HepG2 (cell line): ENCODE results near the gene EXOSC6. TPM values are rescaled to one million over a fixed set of nuclear protein-coding genes. Genes with fewer than 3 reads are reported as not detected.
A peak's percentile ranks its signal among the peaks of the same experiment; 100 is the strongest.

ENCODE experiments used
- AGO2 ChIP-seq: fragments of 200-400 bp; formaldehyde crosslinking; optimal IDR thresholded peaks from 2 replicates; pipeline ENCODE3; 2017; ENCODE audit warnings: mild to moderate bottlenecking, low read depth, low read length, moderate library complexity
- ESRRA ChIP-seq: sonication (generic); formaldehyde crosslinking; IDR thresholded peaks from 2 replicates; pipeline ENCODE4 v1.5.1; 2020; ENCODE audit warnings: mild to moderate bottlenecking, low read depth, missing genetic modification reagents
- FOSL1 ChIP-seq: sonication (generic); formaldehyde crosslinking; IDR thresholded peaks from 2 replicates; pipeline ENCODE4 v1.9.0; 2021; ENCODE audit warnings: missing genetic modification reagents, borderline replicate concordance
- GABPB1 ChIP-seq: IDR thresholded peaks from 2 replicates; pipeline ENCODE4 v1.6.1; 2016; ENCODE audit warnings: mild to moderate bottlenecking, missing genetic modification reagents, moderate library complexity, missing compliant biosample characterization
- GATAD1 ChIP-seq: IDR thresholded peaks from 2 replicates; pipeline ENCODE4 v1.6.1; 2016; ENCODE audit warnings: missing genetic modification reagents, missing compliant biosample characterization
- HES4 ChIP-seq: sonication (generic); formaldehyde crosslinking; IDR thresholded peaks from 2 replicates; pipeline ENCODE4 v1.9.0; 2021; ENCODE audit warnings: mild to moderate bottlenecking, missing genetic modification reagents, borderline replicate concordance
- HMGA1 ChIP-seq: sonication (generic); formaldehyde crosslinking; conservative IDR thresholded peaks from 2 replicates; pipeline ENCODE4 v1.4.0; 2020; ENCODE audit warnings: missing genetic modification reagents
- KMT2A ChIP-seq: sonication (generic); formaldehyde crosslinking; IDR thresholded peaks from 2 replicates; pipeline ENCODE4 v1.4.0; 2020; ENCODE audit warnings: missing genetic modification reagents
- MEF2D ChIP-seq: sonication (generic); formaldehyde crosslinking; IDR thresholded peaks from 2 replicates; pipeline ENCODE4 v1.5.1; 2020; ENCODE audit warnings: mild to moderate bottlenecking, missing genetic modification reagents
- PHF8 ChIP-seq: sonication (generic); formaldehyde crosslinking; IDR thresholded peaks from 2 replicates; pipeline ENCODE4 v1.5.0; 2020; ENCODE audit warnings: missing genetic modification reagents
- RBFOX2 ChIP-seq: fragments of 200-400 bp; formaldehyde crosslinking; IDR thresholded peaks from 2 replicates; pipeline ENCODE4 v1.6.1; 2017; ENCODE audit warnings: low read depth, mild to moderate bottlenecking, low read length
- SIX4 ChIP-seq: sonication (generic); formaldehyde crosslinking; IDR thresholded peaks from 2 replicates; pipeline ENCODE4 v1.4.0; 2020; ENCODE audit warnings: missing genetic modification reagents
- XRCC5 ChIP-seq: fragments of 200-400 bp; formaldehyde crosslinking; optimal IDR thresholded peaks from 2 replicates; pipeline ENCODE3; 2017; ENCODE audit warnings: mild to moderate bottlenecking, low read length
- YY1 ChIP-seq: IDR thresholded peaks from 2 replicates; pipeline ENCODE4 v1.6.1; 2011; ENCODE audit warnings: low read length, low read depth, moderate library complexity, mild to moderate bottlenecking; ENCODE audit not compliant: insufficient read depth, insufficient replicate concordance
- ZNF143 ChIP-seq: sonication (generic); formaldehyde crosslinking; IDR thresholded peaks from 2 replicates; pipeline ENCODE4 v1.4.0; 2020; ENCODE audit warnings: missing genetic modification reagents
- polyA plus RNA-seq, 8 experiments: library from polyadenylated mRNA; depleted of rRNA in 3 of 8; stranded (reverse) in 7 of 8; unstranded in 1 of 8; fragments of >200 nt; fragmentation: Illumina TruSeq in 4 of 8; extraction: Trizol in 4 of 8; gene quantifications; 2 replicates each; pipeline versions ENCODE4 v1.2.1 to v1.2.3, GENCODE V29; 2011 to 2016; ENCODE audit warnings: low read depth in 4 of 8, missing spikeins in 1 of 8, mixed read lengths in 1 of 8; ENCODE audit not compliant: insufficient read depth in 1 of 8
- total RNA-seq, 5 experiments: library from RNA; depleted of rRNA; stranded (reverse); fragments of >200 nt; fragmentation: Illumina TruSeq; extraction: Trizol; gene quantifications; 2 replicates each; pipeline ENCODE4 v1.2.3, GENCODE V29; 2016; ENCODE audit warnings: low read depth in 1 of 5
- TF ChIP-seq, protein P1 (sequence below): IDR thresholded peaks from 2 replicates; pipeline ENCODE4 v1.6.1; 2016; ENCODE audit warnings: missing genetic modification reagents, missing compliant biosample characterization
- TF ChIP-seq, protein P2 (sequence below): sonication (generic); formaldehyde crosslinking; IDR thresholded peaks from 2 replicates; pipeline ENCODE4 v1.5.0; 2020; ENCODE audit warnings: mild to moderate bottlenecking, missing genetic modification reagents, moderate library complexity
- TF ChIP-seq, protein P3 (sequence below): sonication (generic); formaldehyde crosslinking; IDR thresholded peaks from 2 replicates; pipeline ENCODE4 v1.4.0; 2020; ENCODE audit warnings: mild to moderate bottlenecking, missing genetic modification reagents
- TF ChIP-seq, protein P4 (sequence below): sonication (generic); formaldehyde crosslinking; IDR thresholded peaks from 2 replicates; pipeline ENCODE4 v1.5.1; 2020; ENCODE audit warnings: missing genetic modification reagents, mild to moderate bottlenecking, borderline replicate concordance

Gene EXOSC6
- total and polyA plus RNA-seq, 2 of the 13 experiments (the other 11 are each of a cell fraction or from before 2014, with no cell fraction given), result 13.1 to 39.9 TPM

DNA sequence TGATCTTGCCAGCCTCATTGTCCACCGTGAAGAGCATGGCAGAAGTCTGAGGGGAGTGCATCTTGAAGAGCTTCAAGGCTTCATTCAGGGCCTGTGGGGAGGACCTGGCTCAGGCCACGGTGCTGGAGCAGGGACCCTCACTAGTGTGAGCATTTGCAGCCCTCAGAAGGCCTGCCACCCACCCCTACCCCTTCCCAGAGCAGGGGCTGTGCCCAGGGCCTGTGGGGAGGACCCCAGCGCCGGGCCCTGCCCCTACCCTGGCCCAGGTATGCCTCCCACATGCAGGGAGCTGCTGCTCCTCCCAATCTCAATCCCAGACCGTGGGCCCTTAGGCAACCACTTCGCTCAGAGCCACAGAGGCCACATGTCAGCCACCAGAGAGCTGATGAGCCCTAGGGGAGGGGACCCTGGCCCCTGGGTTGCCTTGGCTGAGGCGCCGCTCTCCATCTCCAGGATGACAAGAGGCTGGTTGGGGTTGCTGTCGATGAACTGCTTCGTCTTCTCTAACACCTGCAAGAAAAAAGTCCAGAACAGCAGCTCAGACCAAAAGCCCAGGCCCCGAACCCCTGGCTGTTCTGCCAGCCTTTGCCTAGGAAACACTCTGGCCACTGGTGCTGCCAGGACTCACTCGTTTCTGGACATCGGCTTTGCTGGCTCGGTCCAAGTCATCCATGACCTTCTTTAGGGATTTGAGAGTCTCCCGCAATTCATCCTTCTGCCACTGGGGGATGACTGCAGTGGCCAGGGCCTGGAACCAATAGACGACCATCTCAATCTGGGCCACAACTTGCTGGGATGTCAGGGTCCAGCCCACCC lies 1.8 kb upstream of the EXOSC6 start (continued):
- peak; percentile 21; the same call in 1 of the 2 replicates for TF ChIP-seq ESRRA (CRISPR knock-in tag)
- no peak for TF ChIP-seq FOSL1 (CRISPR knock-in tag)
- TF ChIP-seq, protein P1, sequence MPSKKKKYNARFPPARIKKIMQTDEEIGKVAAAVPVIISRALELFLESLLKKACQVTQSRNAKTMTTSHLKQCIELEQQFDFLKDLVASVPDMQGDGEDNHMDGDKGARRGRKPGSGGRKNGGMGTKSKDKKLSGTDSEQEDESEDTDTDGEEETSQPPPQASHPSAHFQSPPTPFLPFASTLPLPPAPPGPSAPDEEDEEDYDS (CRISPR knock-in tag), result no peak
- TF ChIP-seq GATAD1 (CRISPR knock-in tag), result 0 out of 2 replicates have a peak, but pooled peaks have one; percentile 12
- TF ChIP-seq, protein P2, sequence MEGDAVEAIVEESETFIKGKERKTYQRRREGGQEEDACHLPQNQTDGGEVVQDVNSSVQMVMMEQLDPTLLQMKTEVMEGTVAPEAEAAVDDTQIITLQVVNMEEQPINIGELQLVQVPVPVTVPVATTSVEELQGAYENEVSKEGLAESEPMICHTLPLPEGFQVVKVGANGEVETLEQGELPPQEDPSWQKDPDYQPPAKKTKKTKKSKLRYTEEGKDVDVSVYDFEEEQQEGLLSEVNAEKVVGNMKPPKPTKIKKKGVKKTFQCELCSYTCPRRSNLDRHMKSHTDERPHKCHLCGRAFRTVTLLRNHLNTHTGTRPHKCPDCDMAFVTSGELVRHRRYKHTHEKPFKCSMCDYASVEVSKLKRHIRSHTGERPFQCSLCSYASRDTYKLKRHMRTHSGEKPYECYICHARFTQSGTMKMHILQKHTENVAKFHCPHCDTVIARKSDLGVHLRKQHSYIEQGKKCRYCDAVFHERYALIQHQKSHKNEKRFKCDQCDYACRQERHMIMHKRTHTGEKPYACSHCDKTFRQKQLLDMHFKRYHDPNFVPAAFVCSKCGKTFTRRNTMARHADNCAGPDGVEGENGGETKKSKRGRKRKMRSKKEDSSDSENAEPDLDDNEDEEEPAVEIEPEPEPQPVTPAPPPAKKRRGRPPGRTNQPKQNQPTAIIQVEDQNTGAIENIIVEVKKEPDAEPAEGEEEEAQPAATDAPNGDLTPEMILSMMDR (CRISPR knock-in tag), result peak; percentile 60
- TF ChIP-seq ZNF143 (CRISPR knock-in tag), result 0 out of 2 replicates have a peak, but pooled peaks have one; percentile 13
- peak; percentile 23 for TF ChIP-seq YY1
- TF ChIP-seq HMGA1 (CRISPR knock-in tag), result no peak
- peak; percentile 86 for TF ChIP-seq XRCC5
- TF ChIP-seq, protein P3, sequence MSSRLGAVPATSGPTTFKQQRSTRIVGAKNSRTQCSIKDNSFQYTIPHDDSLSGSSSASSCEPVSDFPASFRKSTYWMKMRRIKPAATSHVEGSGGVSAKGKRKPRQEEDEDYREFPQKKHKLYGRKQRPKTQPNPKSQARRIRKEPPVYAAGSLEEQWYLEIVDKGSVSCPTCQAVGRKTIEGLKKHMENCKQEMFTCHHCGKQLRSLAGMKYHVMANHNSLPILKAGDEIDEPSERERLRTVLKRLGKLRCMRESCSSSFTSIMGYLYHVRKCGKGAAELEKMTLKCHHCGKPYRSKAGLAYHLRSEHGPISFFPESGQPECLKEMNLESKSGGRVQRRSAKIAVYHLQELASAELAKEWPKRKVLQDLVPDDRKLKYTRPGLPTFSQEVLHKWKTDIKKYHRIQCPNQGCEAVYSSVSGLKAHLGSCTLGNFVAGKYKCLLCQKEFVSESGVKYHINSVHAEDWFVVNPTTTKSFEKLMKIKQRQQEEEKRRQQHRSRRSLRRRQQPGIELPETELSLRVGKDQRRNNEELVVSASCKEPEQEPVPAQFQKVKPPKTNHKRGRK (CRISPR knock-in tag), result no peak
- TF ChIP-seq GABPB1 (CRISPR knock-in tag), result no peak
- no peak for TF ChIP-seq SIX4 (CRISPR knock-in tag)
- TF ChIP-seq, protein P4, sequence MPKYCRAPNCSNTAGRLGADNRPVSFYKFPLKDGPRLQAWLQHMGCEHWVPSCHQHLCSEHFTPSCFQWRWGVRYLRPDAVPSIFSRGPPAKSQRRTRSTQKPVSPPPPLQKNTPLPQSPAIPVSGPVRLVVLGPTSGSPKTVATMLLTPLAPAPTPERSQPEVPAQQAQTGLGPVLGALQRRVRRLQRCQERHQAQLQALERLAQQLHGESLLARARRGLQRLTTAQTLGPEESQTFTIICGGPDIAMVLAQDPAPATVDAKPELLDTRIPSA, result peak; percentile 61; the same call in 1 of the 2 replicates
- TF ChIP-seq PHF8 (CRISPR knock-in tag), result no peak
- TF ChIP-seq HES4, result peak; percentile 23; the same call in 1 of the 2 replicates
- TF ChIP-seq MEF2D, result 0 out of 2 replicates have a peak, but pooled peaks have one; percentile 24
- TF ChIP-seq KMT2A (CRISPR knock-in tag), result peak; percentile 55; the same call in 1 of the 2 replicates
- TF ChIP-seq RBFOX2, result peak; percentile 40; the same call in 1 of the 2 replicates
- TF ChIP-seq AGO2, result peak; percentile 86
